PFSK-1 (cell line): ENCODE measurements around the gene ENO4. TPM values are rescaled to one million over a fixed set of nuclear protein-coding genes. Genes with fewer than 3 reads are reported as not detected.

Experiments
- FOXP2 ChIP-seq: optimal IDR thresholded peaks from 2 replicates; pipeline ENCODE3; 2011; ENCODE audit warnings: borderline replicate concordance, control low read depth, inconsistent platforms; ENCODE audit not compliant: insufficient read depth; ENCODE audit errors: extremely low read length, extremely low read depth
- POLR2AphosphoS5 ChIP-seq: IDR thresholded peaks from 2 replicates; pipeline ENCODE4 v1.6.1; 2012; ENCODE audit warnings: low read depth, mild to moderate bottlenecking, control low read depth, low read length, moderate library complexity
- SIN3A ChIP-seq: IDR thresholded peaks from 2 replicates; pipeline ENCODE4 v1.6.1; 2012; ENCODE audit warnings: mild to moderate bottlenecking, low read length, moderate library complexity, borderline replicate concordance; ENCODE audit not compliant: insufficient read depth
- TAF1 ChIP-seq: IDR thresholded peaks from 2 replicates; pipeline ENCODE4 v1.6.1; 2012; ENCODE audit warnings: low read length, control low read depth, borderline replicate concordance; ENCODE audit not compliant: insufficient read depth
- polyA plus RNA-seq: library from polyadenylated mRNA; unstranded; fragments of >200 nt; gene quantifications from one replicate; pipeline ENCODE4 v1.2.1, GENCODE V29; 2012; ENCODE audit warnings: low read depth, missing spikeins; ENCODE audit not compliant: insufficient read length
- TF ChIP-seq, protein P1 (sequence below), 2 experiments: IDR thresholded peaks; 2 replicates each; pipeline versions ENCODE4 v1.6.1 to v1.8.0; 2011 to 2012; ENCODE audit warnings: low read depth in 2 of 2, low read length in 2 of 2, control low read depth in 1 of 2, inconsistent platforms in 1 of 2, mild to moderate bottlenecking in 1 of 2, moderate library complexity in 1 of 2; ENCODE audit not compliant: insufficient read depth in 1 of 2

Gene ENO4
- 0.20 TPM for polyA plus RNA-seq

- TF ChIP-seq, protein P1, sequence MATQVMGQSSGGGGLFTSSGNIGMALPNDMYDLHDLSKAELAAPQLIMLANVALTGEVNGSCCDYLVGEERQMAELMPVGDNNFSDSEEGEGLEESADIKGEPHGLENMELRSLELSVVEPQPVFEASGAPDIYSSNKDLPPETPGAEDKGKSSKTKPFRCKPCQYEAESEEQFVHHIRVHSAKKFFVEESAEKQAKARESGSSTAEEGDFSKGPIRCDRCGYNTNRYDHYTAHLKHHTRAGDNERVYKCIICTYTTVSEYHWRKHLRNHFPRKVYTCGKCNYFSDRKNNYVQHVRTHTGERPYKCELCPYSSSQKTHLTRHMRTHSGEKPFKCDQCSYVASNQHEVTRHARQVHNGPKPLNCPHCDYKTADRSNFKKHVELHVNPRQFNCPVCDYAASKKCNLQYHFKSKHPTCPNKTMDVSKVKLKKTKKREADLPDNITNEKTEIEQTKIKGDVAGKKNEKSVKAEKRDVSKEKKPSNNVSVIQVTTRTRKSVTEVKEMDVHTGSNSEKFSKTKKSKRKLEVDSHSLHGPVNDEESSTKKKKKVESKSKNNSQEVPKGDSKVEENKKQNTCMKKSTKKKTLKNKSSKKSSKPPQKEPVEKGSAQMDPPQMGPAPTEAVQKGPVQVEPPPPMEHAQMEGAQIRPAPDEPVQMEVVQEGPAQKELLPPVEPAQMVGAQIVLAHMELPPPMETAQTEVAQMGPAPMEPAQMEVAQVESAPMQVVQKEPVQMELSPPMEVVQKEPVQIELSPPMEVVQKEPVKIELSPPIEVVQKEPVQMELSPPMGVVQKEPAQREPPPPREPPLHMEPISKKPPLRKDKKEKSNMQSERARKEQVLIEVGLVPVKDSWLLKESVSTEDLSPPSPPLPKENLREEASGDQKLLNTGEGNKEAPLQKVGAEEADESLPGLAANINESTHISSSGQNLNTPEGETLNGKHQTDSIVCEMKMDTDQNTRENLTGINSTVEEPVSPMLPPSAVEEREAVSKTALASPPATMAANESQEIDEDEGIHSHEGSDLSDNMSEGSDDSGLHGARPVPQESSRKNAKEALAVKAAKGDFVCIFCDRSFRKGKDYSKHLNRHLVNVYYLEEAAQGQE (IDR thresholded peaks at IDR 0.05; ENCODE audit: insufficient read depth in 1 of 2, low read depth in 2 of 2, low read length in 2 of 2): no peak
- TF ChIP-seq SIN3A (no peak), FOXP2 (no peak), TAF1 (no peak)
These were observed at the start of gene ENO4 for GRCh38 chr10:116849248-116850057. Gene ENO4, plus strand, starts transcription at chr10:116849499. Its CDS starts 68 bp downstream, at chr10:116849567.

- TF ChIP-seq FOXP2 (no peak), SIN3A (no peak), TAF1 (no peak), POLR2AphosphoS5 (no peak)
- TF ChIP-seq, protein P1 (IDR thresholded peaks at IDR 0.05; ENCODE audit: insufficient read depth in 1 of 2, low read depth in 2 of 2, low read length in 2 of 2): no peak
These were observed 48.9 kb upstream of the ENO4 start for GRCh38 chr10:116800286-116800929.

DNA sequence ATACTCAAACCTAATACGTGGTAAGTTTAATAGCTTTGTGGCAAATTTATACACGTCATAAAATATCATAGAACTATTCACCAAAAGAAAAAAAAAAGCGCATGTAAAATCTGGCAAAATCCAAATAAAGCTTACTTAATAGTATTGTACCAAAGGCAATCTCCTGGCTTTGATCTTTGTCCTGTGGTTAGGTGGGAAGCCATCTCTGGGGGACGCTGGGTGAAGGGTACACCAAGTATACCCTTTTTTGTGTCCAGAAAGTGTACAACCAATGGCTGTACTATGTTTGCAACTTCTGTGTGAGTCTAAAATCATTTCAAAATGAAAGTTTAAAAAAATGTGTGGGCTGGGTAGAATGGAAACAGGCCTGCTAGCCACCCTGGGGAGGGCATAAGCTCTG lies 47.6 kb upstream of the ENO4 start:
- TF ChIP-seq SIN3A (no peak), FOXP2 (no peak), TAF1 (no peak), POLR2AphosphoS5 (no peak)
- TF ChIP-seq, protein P1 (IDR thresholded peaks at IDR 0.05; ENCODE audit: insufficient read depth in 1 of 2, low read depth in 2 of 2, low read length in 2 of 2): no peak

DNA sequence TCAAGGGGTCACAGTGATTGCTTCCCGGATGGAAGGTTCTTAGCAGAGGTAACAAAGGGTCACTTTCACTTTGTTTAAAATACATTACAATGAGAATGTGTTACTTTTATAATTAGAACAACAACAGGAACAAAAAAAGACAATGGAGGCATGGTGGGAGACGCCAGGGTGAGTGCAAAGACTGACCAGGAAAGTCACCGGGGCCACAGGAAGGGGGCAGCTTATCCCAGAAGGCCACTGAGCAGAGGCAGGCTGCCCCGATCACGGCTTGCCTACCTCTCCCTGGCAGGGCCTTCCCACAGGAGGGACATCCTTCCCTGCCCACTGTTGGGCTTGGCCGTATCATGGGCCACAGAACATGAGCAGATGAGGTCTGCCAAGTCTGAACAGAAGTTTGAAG lies 46.8 kb upstream of the ENO4 start:
- TF ChIP-seq FOXP2: no peak
- TF ChIP-seq, protein P1 (IDR thresholded peaks at IDR 0.05; ENCODE audit: insufficient read depth in 1 of 2, low read depth in 2 of 2, low read length in 2 of 2): no peak
- TF ChIP-seq TAF1: no peak
- TF ChIP-seq SIN3A: no peak
- no peak for TF ChIP-seq POLR2AphosphoS5
